Left hindlimb (tissue), 1 donor: ENCODE data around the gene NOP10.
A peak's percentile ranks its signal among the peaks of the same experiment; 100 is the strongest.
"Not testable (repeated sequence)": the region's sequence is repeated elsewhere in the genome, so short reads cannot be mapped to it uniquely, and the experiment has no call there.

Experiments
- DNase-seq: peaks from one replicate; pipeline ENCODE4 v3.0.0-alpha.2; 2018

The NOP10 gene

GRCh38 chr15:34342737-34343575, at the start of gene NOP10, which contains the start of gene NUTM1:
NOP10 (minus strand) TSS chr15:34343136; CDS start chr15:34343073, 63 bp downstream.
NUTM1 (plus strand) TSS chr15:34343315; CDS start chr15:34343697, 382 bp downstream.
- DNase-seq: peak; percentile 91

- not testable (repeated sequence) for DNase-seq
Measured at GRCh38 chr15:34389594-34390086, 46.7 kb upstream of the NOP10 start.

- DNase-seq: not testable (repeated sequence)
Measured at GRCh38 chr15:34381829-34382521, 39.0 kb upstream of the NOP10 start.

- DNase-seq: not testable (repeated sequence)
Measured at GRCh38 chr15:34380491-34380890, 37.6 kb upstream of the NOP10 start.

- DNase-seq: no peak
Measured at GRCh38 chr15:34376856-34377255, 33.9 kb upstream of the NOP10 start.

GRCh38 chr15:34375541-34375940, 32.6 kb upstream of the NOP10 start:
- not testable (repeated sequence) for DNase-seq

- no peak for DNase-seq
Measured at GRCh38 chr15:34374816-34375215, 31.9 kb upstream of the NOP10 start.

- DNase-seq: no peak
Measured at GRCh38 chr15:34373951-34374350, 31.0 kb upstream of the NOP10 start.

GRCh38 chr15:34370643-34371042, 27.7 kb upstream of the NOP10 start:
- no peak for DNase-seq

- DNase-seq: no peak
Measured at GRCh38 chr15:34370129-34370528, 27.2 kb upstream of the NOP10 start.

- DNase-seq: peak; percentile 87
Measured at GRCh38 chr15:34367101-34368081, 24.5 kb upstream of the NOP10 start, which contains the start of gene LPCAT4. LPCAT4 (minus strand) TSS chr15:34367196; CDS start chr15:34367100, 96 bp downstream.

- DNase-seq: peak; percentile 66
Measured at GRCh38 chr15:34366271-34367065, 23.5 kb upstream of the NOP10 start.

- no peak for DNase-seq
Measured at GRCh38 chr15:34365836-34366235, 22.9 kb upstream of the NOP10 start.

GRCh38 chr15:34365091-34365825, 22.3 kb upstream of the NOP10 start:
- no peak for DNase-seq

GRCh38 chr15:34364041-34364440, 21.1 kb upstream of the NOP10 start:
- DNase-seq: no peak

GRCh38 chr15:34362047-34362773, 19.3 kb upstream of the NOP10 start:
- no peak for DNase-seq

GRCh38 chr15:34361278-34361677, 18.3 kb upstream of the NOP10 start:
- no peak for DNase-seq

- DNase-seq: no peak
Measured at GRCh38 chr15:34360298-34360697, 17.4 kb upstream of the NOP10 start.

- no peak for DNase-seq
Measured at GRCh38 chr15:34359416-34359815, 16.5 kb upstream of the NOP10 start.

GRCh38 chr15:34358948-34359347, 16.0 kb upstream of the NOP10 start:
- DNase-seq: no peak
